HG02763 (cell line): Measurements from ENCODE around the gene BMS1.
"Not testable (repeated sequence)": the region's sequence is repeated elsewhere in the genome, so short reads cannot be mapped to it uniquely, and the experiment has no call there.

Source experiments
- ATAC-seq: cut with Tn5 transposase; IDR thresholded peaks from one replicate; pipeline ENCODE4 v1.9.1; 2021; ENCODE audit warnings: mild to moderate bottlenecking, moderate library complexity; ENCODE audit not compliant: unreplicated experiment

BMS1 gene

DNA sequence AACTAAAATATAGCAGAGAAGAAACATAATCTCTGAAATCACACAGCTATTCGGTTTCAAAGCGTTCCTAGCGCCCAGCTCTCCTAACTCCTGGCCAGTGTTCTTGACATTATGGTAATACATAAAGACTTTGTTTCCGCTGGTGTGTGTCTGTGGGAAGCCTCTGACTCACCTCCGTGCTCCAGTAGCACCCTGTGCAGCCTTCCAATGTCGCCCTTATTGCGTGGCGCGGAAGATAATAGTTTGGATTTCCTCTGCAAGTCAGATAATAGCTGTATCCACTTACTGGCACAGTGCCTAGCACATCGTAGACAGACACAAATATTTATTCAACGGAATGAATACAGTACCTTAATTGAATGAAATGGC, 570 bp downstream of the BMS1 start:
- no peak for ATAC-seq

DNA sequence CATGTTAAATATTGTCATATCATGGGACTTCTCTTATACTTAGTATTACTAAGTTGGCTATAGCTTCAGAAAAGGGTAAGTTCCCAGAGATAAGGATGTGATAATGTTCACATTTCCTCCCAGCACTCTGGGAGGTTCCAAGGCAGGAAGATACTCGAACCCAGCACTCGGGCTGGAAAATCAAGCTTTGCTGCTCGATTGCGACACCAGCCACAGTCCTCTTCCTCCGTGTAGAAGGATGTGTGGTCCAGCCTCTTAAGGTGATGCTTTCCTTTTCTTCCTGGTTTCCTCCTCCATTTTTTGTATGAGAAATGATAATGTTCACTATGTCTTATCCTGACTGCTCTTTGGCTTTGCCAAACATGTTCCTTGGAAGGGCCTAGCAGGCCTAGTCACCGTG, 3.2 kb downstream of the BMS1 start:
- no peak for ATAC-seq

DNA sequence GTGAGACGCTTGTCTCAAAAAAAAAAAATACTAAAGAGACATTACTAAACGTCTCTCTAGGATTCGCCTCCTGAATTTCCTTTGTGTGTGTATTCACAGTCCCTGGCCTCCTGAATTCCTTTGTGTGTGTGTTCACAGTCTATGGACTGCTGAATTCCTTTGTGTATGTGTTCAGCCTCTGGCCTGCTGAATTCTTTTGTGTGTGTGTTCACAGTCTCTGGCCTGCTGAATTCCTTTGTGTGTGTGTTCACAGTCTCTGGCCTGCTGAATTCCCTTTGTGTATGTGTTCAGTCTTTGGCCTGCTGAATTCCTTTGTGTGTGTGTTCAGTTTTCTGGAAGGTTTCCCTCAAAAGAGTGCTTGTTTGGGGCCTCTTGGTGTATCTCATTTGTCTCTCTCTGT, 8.2 kb downstream of the BMS1 start:
- ATAC-seq, result no peak

DNA sequence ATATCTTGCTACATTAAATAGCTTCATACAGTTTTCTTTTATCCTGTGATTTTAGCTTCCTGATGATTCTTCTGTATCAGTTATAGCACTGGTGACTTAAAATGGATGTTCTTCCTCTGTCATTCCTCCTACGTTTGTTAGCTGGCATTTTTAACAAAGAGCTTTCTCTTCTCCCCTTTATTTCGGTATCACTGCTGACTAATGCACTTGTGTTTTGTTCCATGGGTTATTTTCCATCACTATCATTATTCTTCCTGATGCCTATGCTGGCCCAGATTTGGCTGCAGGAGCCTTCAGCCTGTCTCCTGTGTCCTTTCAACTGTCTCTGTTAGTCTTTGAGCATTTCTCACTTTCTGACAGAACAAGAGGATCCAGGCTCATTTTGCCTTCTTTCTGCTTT, 13.1 kb downstream of the BMS1 start:
- no peak for ATAC-seq

DNA sequence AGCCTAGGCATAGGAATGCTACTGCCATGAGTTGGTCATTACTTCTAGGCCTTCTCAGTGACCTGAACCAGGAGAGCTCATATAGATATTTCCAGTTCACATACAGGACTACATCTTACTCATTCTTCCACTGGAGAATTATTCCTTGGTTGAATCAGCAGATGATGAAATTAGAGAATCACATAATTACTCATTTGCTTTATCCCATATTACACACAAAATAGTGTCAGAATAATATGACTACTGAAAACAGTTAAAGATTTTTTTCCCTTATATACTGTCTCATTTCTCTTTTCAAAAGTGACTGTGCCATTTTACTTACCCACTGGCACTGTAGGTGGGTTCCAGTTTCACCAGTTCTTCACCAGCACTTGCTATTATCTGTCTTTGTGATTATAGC, 18.5 kb downstream of the BMS1 start:
- ATAC-seq, result no peak

DNA sequence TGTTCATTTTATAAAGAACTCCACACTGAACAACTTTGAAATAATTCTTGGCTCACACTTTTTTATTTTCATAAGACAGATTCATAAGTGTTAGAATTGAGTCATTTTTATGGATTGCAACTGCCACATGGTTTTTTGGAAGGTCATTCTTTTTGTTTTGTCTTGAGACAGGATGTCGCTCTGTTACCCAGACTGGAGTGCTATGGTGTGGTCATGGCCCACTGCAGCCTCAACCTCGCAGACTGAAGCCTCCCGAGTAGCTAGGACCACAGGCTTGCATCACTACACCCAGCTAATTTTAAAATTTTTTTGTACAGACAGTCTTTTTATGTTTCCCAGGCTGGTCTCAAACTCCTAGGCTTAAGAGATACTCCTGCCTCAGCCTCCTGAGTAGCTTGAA, 20.3 kb downstream of the BMS1 start:
- no peak for ATAC-seq

DNA sequence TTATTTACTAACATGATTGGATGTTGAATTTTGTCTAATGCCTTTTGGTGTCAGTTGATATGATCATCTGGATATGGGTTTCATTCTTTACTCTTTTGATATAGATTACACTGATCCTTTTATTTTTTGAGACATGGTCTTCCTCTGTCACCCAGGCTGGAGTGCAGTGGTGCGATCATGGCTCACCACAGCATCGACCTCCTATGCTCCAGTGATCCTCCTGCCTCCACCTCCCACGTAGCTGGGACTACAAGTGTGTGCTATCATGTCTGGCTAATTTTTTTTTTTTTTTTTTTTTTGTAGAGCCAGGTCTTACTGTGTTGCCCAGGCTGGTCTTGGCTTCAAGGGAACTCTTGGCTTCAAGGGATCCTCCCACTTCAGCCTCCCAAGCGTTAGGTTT, 27.1 kb downstream of the BMS1 start:
- no peak for ATAC-seq

DNA sequence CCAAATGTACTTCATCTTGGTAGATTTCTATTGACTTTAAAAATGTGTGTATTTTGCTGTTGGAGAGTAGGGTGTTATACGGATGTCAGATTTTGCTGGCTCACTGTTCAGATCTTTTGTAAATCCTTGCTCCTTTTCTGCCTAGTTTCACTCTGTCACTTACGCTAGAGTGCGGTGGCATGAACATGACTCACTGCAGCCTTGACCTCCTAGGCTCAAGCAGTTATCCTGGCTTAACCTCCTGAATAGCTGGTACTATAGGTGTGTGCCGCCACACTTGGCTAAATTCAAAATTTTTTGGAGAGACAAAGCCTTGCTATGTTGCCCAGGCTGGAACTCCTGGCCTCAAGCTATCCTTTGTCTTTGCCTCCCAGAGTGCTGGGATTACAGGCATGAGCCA, 29.4 kb downstream of the BMS1 start:
- no peak for ATAC-seq

DNA sequence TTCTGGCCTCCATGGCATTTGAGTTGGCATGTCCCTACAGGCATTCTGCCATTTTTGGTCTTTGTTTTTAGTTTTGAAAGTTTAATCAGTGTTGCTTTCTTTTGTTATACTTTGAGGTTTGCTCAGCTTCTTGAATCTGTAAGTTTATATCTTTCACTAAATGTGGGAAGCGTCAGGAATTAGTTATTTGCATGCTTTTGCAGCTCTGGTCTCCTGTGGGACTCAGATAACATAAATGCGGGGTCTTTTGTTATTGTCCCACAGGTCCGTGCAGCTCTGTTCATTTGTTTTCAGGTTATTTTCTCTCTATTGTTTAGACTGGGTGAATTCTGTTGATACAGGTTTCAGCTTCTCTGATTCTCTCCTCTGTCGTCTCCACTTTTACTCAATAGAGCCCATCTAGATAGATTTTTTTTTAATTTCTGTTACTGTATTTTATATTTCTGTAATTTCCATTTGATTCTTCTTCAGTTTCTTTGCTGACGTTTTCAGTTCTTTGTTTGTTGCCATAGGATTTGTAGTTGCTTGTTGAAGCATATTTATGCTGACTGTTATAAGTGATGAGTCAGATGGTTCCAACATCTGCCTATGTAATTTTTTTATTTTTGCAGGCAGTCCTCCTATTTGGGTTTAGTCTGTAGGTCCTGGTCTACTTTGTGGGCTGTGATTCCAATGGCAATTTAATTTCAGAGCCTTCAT, 31.5 kb downstream of the BMS1 start:
- not testable (repeated sequence) for ATAC-seq

DNA sequence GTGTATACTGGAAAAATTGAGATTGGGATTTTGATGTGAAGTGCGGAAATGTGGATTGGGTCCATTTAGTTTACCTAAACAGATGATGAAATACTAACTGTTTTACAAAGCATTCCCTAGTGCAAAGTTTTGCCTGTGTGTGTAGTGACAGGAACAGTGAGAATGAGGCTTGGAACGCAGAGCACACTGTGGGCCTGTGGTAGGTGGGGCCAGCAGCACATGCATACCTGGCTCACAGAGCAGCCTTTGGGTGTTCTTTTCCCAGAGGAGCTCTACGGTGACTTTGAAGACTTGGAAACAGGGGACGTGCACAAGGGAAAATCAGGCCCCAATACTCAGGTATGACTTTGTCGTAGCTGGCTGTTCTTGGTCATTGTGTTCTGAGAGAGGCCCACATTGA, 33.7 kb downstream of the BMS1 start:
- ATAC-seq, result not testable (repeated sequence)

DNA sequence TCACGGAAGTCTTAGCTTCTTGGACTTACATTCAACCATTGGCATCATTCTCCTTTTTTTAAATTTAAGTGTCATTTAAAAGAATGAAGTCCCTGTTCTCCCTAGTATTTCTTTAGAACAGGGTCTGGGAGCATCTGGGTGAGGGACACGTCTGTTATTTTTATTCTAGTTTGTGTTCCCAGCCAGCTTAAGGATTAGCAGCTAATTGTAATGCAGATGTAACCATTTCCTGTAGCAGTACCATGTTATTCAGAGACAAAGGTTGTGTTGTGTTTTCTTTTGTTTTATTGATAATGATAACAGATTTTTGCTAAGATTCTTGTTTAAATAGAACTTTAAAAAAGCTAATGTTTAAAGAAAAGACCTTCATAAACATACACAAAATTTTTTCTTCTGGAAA, 34.3 kb downstream of the BMS1 start:
- ATAC-seq, result no peak

DNA sequence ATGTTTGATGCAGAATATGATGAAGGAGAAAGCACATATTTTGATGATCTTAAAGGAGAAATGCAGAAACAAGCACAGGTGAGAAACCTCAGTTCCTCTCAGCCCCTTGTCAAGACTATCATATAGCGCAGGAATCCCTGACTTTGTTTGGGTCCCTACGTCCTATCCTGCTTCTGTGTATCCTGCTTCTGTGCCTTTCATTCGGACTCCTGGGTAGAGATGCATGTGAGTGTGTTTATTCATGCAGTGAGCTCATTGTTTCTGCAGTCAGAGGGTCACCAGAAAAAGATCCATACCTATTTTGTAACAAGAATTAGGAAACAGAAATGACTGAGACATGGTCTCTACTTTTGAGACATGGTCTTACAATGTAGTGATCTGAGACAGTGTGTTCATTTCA, 34.8 kb downstream of the BMS1 start:
- not testable (repeated sequence) for ATAC-seq

DNA sequence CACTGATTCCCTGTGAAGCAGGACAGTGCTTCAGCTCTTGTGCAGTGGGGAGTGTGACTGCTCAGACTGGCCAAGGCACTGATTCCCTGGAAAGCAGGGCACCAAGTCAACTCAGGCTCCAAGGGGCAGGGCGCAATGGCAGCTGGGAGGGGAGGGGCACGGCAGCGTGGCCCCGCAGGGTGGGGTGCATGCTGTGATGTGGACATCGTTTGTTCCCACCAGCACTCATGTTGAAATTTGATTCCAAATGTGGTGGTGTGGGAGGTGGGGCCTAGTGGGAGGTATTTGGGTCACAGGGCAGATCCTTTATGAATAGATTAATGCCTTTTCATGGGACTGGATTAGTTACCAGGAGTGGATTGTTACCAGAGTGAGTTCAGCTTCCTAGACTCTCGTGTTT, 44.2 kb downstream of the BMS1 start:
- not testable (repeated sequence) for ATAC-seq

DNA sequence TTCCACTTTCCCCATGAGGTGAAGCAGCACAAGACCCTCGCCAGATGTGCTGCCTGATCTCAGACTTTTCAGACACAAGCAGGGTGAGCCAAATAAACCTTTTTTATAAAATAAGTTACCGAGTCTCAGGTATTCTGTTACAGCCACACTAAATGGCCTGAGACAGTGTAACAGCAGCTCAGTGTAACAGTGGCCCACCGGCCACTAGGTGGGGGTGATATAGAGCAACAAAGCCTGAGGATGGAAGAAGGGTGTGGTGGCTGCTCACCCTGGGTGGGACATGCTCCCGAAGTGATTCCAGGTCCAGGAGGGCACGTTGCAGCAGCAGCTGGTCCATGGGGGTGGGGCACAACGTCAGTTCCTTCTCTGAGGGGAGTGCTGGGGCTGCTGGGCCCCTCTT, 44.6 kb downstream of the BMS1 start:
- no peak for ATAC-seq

DNA sequence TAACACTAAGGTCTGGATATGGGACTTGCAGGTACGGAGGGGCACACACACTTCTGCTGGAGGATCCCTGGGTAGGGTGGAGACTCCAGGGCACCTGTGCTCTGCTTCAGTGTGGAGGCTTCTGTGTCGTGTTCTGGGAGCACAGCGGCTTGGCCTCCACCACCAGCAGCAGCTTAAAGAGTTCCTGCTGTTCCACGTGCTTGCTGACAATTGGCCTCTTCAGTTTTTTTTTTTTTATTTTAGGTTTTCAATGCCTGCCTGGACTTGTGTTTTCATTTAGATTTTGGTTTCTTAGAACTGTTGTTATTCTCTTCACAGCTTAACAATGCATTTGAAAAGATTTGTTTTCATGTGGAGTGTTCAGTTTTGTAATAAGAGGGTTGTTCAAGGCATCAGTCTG, 45.8 kb downstream of the BMS1 start:
- not testable (repeated sequence) for ATAC-seq

DNA sequence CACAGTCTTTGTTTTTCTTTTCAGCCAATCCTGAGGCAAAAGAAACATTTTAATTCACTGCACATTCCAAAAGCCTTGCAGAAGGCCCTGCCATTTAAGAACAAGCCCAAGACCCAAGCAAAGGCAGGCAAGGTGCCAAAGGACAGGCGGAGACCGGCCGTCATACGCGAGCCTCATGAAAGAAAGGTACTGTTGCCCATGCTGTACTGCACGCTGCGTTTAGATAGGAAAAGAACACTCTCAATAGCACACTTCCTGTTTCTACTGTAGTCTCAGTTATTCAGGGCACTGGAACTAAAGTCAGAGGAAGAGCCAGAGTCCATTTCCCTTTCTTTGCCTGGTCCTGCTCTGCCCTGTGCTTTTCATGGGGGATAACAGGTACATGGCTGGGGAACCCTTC, 47.6 kb downstream of the BMS1 start:
- ATAC-seq, result no peak

DNA sequence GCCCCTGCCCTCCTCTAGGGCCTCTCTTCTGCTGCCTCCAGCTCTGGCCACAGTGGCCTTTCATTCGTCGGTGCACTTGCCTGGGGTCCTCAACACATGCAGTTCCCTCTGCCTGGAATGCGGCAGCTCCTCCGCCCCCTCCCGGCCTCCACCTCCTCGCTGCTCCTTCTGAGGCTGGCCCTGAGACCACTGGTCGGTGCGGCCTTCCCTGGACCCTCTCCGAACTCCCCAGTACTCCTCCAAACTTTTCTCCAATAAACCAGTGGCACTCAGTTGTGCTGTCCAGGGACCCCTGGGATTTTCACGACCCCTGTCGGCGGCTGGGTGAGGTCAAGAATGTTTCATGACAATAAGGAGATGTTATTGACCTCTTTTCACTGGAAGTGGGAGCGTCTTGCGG, 53.5 kb downstream of the BMS1 start:
- no peak for ATAC-seq

DNA sequence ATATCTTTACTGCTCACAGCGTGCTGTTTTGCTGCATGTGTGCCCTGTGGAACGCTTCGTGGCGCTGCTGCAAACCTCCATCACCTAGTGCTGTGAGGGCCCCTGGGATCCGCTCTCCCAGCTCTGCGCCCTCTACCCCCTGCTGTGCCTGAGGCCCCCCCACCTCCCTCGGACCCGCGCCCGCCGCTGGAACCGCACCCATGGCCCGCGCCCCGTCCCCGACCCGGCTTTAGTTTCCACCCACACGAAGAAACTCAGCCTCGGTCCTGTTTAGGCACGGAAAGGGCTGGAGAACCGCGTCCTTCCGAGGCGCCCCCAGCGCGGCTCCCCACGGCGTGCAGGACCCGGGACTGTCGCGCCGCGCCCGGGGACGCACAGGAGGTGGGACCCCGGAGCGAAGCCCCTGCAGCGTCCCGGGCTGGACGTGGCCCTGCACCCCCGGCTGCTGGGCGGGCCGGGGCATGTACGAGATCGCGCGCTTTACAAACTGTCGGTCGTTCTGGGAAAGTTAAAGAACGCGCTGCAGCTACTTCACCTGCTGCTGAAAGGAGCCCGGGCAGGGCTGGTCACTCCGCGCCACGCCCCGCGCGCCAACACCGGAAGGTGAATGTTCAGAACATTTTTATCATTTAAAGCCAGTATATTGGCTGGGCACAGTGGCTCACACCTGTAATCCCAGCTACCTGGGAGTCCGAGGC, 54.3 kb downstream of the BMS1 start:
- ATAC-seq, result no peak

DNA sequence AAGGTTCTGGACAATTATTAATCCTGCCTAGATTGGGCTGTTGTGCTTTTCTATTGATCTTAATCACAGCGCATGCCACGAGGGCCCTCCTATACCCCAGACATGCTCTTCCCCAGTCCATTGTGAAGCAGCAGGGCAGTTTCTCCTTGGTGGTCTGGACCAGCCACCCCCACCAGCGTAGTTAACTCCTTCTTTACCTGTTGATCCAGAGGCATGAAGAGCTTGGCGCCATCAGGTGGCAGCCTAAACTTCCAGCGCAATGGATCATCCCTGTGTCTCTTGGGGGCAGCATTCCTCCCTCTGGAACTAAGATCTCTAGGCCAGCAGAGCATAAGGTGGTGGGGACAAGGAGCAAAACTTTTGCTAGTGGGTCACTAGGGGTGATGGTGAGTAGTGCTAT, 62.2 kb downstream of the BMS1 start:
- ATAC-seq, result not testable (repeated sequence)

DNA sequence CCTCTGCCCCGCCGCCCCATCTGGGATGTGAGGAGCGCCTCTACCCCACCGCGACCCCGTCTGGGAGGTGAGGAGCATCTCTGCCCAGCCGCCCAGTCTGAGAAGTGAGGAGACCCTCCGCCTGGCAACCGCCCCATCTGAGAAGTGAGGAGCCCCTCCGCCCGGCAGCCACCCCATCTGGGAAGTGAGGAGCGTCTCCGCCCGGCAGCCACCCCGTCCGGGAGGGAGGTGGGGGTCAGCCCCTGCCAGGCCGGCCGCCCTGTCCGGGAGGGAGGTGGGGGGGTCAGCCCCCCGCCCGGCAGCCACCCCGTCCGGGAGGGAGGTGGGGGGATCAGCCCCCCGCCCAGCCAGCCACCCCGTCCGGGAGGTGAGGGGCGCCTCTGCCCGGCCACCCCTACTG, 64.7 kb downstream of the BMS1 start:
- not testable (repeated sequence) for ATAC-seq

DNA sequence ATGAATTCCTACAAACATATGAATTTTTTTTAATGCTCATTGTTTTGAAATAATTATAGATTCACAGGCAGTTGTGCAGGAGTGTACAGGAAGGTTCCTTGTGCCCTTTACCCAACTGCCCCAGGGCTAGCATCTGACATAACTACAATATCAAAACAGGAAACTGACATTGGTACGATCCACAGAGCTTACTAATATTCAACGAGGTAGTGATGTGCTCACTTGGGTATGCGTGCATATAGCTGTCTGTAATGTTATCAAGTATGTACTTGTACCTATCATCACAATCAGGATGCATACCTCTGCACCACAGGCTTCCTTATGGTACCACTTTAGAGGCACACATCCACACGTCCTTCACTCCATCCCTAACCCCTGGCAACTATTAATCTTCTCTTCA, 68.3 kb downstream of the BMS1 start:
- no peak for ATAC-seq

DNA sequence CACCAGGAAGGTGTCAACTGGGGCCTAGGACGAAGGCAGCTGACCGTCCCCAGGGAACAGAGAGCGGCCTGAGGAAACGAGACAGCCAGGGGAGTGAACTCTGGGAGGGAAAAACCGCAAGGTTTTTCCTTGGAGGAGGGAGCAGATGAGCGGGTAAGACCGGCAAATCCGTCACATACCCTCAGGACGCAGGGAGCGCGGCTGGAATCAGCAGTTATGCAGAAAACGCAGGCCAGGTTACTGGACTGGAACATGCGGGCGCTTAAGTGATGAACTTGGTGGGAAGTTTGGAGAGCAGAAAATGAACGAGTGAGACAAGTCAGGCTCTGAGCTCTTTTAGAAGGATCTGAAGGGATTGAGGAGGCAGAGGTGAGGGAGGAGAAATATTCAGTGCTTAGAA, 76.7 kb downstream of the BMS1 start:
- no peak for ATAC-seq

DNA sequence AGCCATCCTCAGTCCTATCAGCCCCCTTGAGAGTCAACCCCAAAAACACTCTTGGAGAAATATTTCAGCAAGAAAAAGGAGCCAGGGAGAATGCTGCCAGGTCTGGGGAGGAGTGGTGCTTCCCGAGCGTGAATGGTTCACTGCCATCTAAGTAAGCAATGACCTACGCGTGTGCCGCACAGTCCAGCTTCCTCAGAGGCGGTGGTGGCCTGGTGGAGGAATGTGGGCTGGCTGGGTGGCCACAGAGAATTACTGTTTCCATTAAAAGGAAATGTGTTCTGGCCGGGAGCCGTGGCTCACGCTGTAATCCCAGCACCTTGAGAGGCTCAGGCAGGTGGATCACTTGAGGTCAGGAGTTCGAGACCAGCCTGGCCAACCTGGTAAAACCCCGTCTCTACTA, 77.4 kb downstream of the BMS1 start:
- not testable (repeated sequence) for ATAC-seq
